RCC 7860 (cell line): ENCODE results near the gene BMAL1.
"Not testable (repeated sequence)": the region's sequence is repeated elsewhere in the genome, so short reads cannot be mapped to it uniquely, and the experiment has no call there.

Experiments
- DNase-seq: peaks from one replicate; pipeline ENCODE4 v3.0.0-alpha.2; 2015; ENCODE audit warnings: low spot score
- FAIRE-seq: peaks from 2 replicates; lab custom pipeline; 2012; peaks lifted over from hg19 to GRCh38; lab: Jason Lieb, UNC

Gene BMAL1

GRCh38 chr11:13368041-13368446, 90.5 kb downstream of the BMAL1 start:
- DNase-seq = peak; percentile 56
- FAIRE-seq = peak; percentile 30

GRCh38 chr11:13373216-13373615, 95.6 kb downstream of the BMAL1 start:
- FAIRE-seq = no peak

GRCh38 chr11:13375798-13376197, 98.2 kb downstream of the BMAL1 start:
- DNase-seq = no peak
- no peak for FAIRE-seq

More at GRCh38 chr11:13373216-13373615, 95.6 kb downstream of the BMAL1 start:
- DNase-seq = no peak

- DNase-seq (no peak), FAIRE-seq (no peak)
Observed at GRCh38 chr11:13376402-13376801, 98.8 kb downstream of the BMAL1 start.

- FAIRE-seq = no peak
- DNase-seq = no peak
Observed at GRCh38 chr11:13376838-13377237, 99.2 kb downstream of the BMAL1 start.

GRCh38 chr11:13378316-13378715, 100.7 kb downstream of the BMAL1 start:
- no peak for DNase-seq
- FAIRE-seq = no peak

- DNase-seq (no peak), FAIRE-seq (no peak)
Observed at GRCh38 chr11:13380731-13381130, 103.1 kb downstream of the BMAL1 start.

GRCh38 chr11:13382751-13383150, 105.2 kb downstream of the BMAL1 start:
- DNase-seq (no peak), FAIRE-seq (no peak)

- FAIRE-seq (no peak), DNase-seq (peak; percentile 25)
Observed at GRCh38 chr11:13384908-13385640, 107.5 kb downstream of the BMAL1 start.

- DNase-seq (no peak), FAIRE-seq (no peak)
Observed at GRCh38 chr11:13386567-13386966, 109.0 kb downstream of the BMAL1 start.

- DNase-seq (no peak), FAIRE-seq (no peak)
Observed at GRCh38 chr11:13388741-13389140, 111.2 kb downstream of the BMAL1 start.

- no peak for FAIRE-seq
- DNase-seq = no peak
Observed at GRCh38 chr11:13391217-13391616, 113.6 kb downstream of the BMAL1 start.

GRCh38 chr11:13398335-13398734, 120.7 kb downstream of the BMAL1 start:
- not testable (repeated sequence) for FAIRE-seq, DNase-seq

GRCh38 chr11:13405220-13405619, 127.6 kb downstream of the BMAL1 start:
- DNase-seq (no peak), FAIRE-seq (no peak)

GRCh38 chr11:13415201-13415600, 137.6 kb downstream of the BMAL1 start:
- no peak for DNase-seq
- no peak for FAIRE-seq

- FAIRE-seq (no peak), DNase-seq (no peak)
Observed at GRCh38 chr11:13421561-13421960, 144.0 kb downstream of the BMAL1 start.

GRCh38 chr11:13423372-13423771, 145.8 kb downstream of the BMAL1 start:
- peak; percentile 40 for DNase-seq
- FAIRE-seq = peak; percentile 98

- DNase-seq (no peak), FAIRE-seq (no peak)
Observed at GRCh38 chr11:13427440-13427839, 149.8 kb downstream of the BMAL1 start.

- DNase-seq (no peak), FAIRE-seq (no peak)
Observed at GRCh38 chr11:13429288-13429687, 151.7 kb downstream of the BMAL1 start.

- DNase-seq (peak; percentile 81), FAIRE-seq (peak; percentile 96)
Observed at GRCh38 chr11:13429836-13430235, 152.2 kb downstream of the BMAL1 start.

- DNase-seq = no peak
Observed at GRCh38 chr11:13433437-13433836, 155.8 kb downstream of the BMAL1 start.

GRCh38 chr11:13434247-13435205, 156.9 kb downstream of the BMAL1 start:
- DNase-seq (peak; percentile 82), FAIRE-seq (peak; percentile 94)

More at GRCh38 chr11:13433437-13433836, 155.8 kb downstream of the BMAL1 start:
- FAIRE-seq = no peak
